HepG2 (cell line): ENCODE data around the gene AHSA1. TPM values are rescaled to one million over a fixed set of nuclear protein-coding genes. Genes with fewer than 3 reads are reported as not detected.

Experiments used
- DPF2 ChIP-seq: sonication (generic); formaldehyde crosslinking; IDR thresholded peaks from 2 replicates; pipeline ENCODE4 v1.4.0; 2020; ENCODE audit warnings: mild to moderate bottlenecking, low read depth, missing genetic modification reagents, borderline replicate concordance
- FOXP1 ChIP-seq, 2 experiments: fragments of 450-650 bp in 1 of 2; IDR thresholded peaks; 2 replicates each; pipeline ENCODE4 v1.6.1; 2017 to 2018; ENCODE audit warnings: antibody characterized with exemption in 1 of 2
- MAFF ChIP-seq: IDR thresholded peaks from 2 replicates; pipeline ENCODE4 v1.6.1; 2011; ENCODE audit warnings: low read depth, low read length, improper control_type of control experiment
- MEIS1 ChIP-seq: sonication (generic); formaldehyde crosslinking; IDR thresholded peaks from 2 replicates; pipeline ENCODE4 v1.9.0; 2021; ENCODE audit warnings: mild to moderate bottlenecking, missing genetic modification reagents, moderate library complexity, borderline replicate concordance
- REXO4 ChIP-seq: sonication (generic); formaldehyde crosslinking; IDR thresholded peaks from 2 replicates; pipeline ENCODE4 v1.8.0; 2022; ENCODE audit warnings: missing genetic modification reagents, mild to moderate bottlenecking, borderline replicate concordance
- SAP130 ChIP-seq: IDR thresholded peaks from 2 replicates; pipeline ENCODE4 v1.6.1; 2016; ENCODE audit warnings: low read depth
- TBX3 ChIP-seq: fragments of 450-650 bp; IDR thresholded peaks from 2 replicates; pipeline ENCODE4 v1.6.1; 2017; ENCODE audit warnings: antibody characterized with exemption, mild to moderate bottlenecking, inconsistent platforms, borderline replicate concordance
- ZNF275 ChIP-seq: sonication (generic); formaldehyde crosslinking; IDR thresholded peaks from 2 replicates; pipeline ENCODE4 v1.8.0; 2022; ENCODE audit warnings: missing genetic modification reagents, mild to moderate bottlenecking, inconsistent platforms, borderline replicate concordance
- ZNF280D ChIP-seq: sonication (generic); formaldehyde crosslinking; IDR thresholded peaks from 2 replicates; pipeline ENCODE4 v1.5.1; 2020; ENCODE audit warnings: mild to moderate bottlenecking, missing genetic modification reagents
- ZNF317 ChIP-seq: sonication (generic); formaldehyde crosslinking; IDR thresholded peaks from 2 replicates; pipeline ENCODE4 v1.5.0; 2020; ENCODE audit warnings: mild to moderate bottlenecking, missing genetic modification reagents
- ZNF512B ChIP-seq: sonication (generic); formaldehyde crosslinking; IDR thresholded peaks from 2 replicates; pipeline ENCODE4 v1.5.1; 2020; ENCODE audit warnings: missing genetic modification reagents, mild to moderate bottlenecking, borderline replicate concordance
- ZNF703 ChIP-seq: sonication (generic); formaldehyde crosslinking; IDR thresholded peaks from 2 replicates; pipeline ENCODE4 v1.5.1; 2020; ENCODE audit warnings: missing genetic modification reagents, mild to moderate bottlenecking, moderate library complexity, borderline replicate concordance
- ZNF724P ChIP-seq: sonication (generic); formaldehyde crosslinking; IDR thresholded peaks from 2 replicates; pipeline ENCODE4 v1.8.0; 2022; ENCODE audit warnings: missing genetic modification reagents, borderline replicate concordance
- ZNF766 ChIP-seq: sonication (generic); formaldehyde crosslinking; IDR thresholded peaks from 2 replicates; pipeline ENCODE4 v1.5.0; 2020; ENCODE audit warnings: missing genetic modification reagents, borderline replicate concordance
- ZSCAN5A ChIP-seq: sonication (generic); formaldehyde crosslinking; IDR thresholded peaks from 2 replicates; pipeline ENCODE4 v1.8.0; 2022; ENCODE audit warnings: mild to moderate bottlenecking, missing genetic modification reagents, borderline replicate concordance
- polyA plus RNA-seq, 8 experiments: library from polyadenylated mRNA; depleted of rRNA in 3 of 8; stranded (reverse) in 7 of 8; unstranded in 1 of 8; fragments of >200 nt; fragmentation: Illumina TruSeq in 4 of 8; extraction: Trizol in 4 of 8; gene quantifications; 2 replicates each; pipeline versions ENCODE4 v1.2.1 to v1.2.3, GENCODE V29; 2011 to 2016; ENCODE audit warnings: low read depth in 4 of 8, missing spikeins in 1 of 8, mixed read lengths in 1 of 8; ENCODE audit not compliant: insufficient read depth in 1 of 8
- total RNA-seq, 5 experiments: library from RNA; depleted of rRNA; stranded (reverse); fragments of >200 nt; fragmentation: Illumina TruSeq; extraction: Trizol; gene quantifications; 2 replicates each; pipeline ENCODE4 v1.2.3, GENCODE V29; 2016; ENCODE audit warnings: low read depth in 1 of 5
- TF ChIP-seq, protein P1 (sequence below): sonication (generic); formaldehyde crosslinking; IDR thresholded peaks from 2 replicates; pipeline ENCODE4 v1.5.0; 2020; ENCODE audit warnings: missing genetic modification reagents
- TF ChIP-seq, protein P2 (sequence below): sonication (generic); formaldehyde crosslinking; IDR thresholded peaks from 2 replicates; pipeline ENCODE4 v1.8.1; 2023; ENCODE audit warnings: missing genetic modification reagents, mild to moderate bottlenecking, borderline replicate concordance

The AHSA1 gene
- total and polyA plus RNA-seq, 2 of the 13 experiments (the other 11 are each of a cell fraction or from before 2014, with no cell fraction given): 113 to 241 TPM

GRCh38 chr14:77508249-77508648 is 50.4 kb downstream of the AHSA1 start (continued):
- TF ChIP-seq TBX3: no peak
- peak; percentile 61; the same call in 1 of the 2 replicates for TF ChIP-seq SAP130 (CRISPR knock-in tag)
- TF ChIP-seq ZNF512B (CRISPR knock-in tag): no peak
- TF ChIP-seq ZNF703 (CRISPR knock-in tag): no peak
- TF ChIP-seq ZNF280D (CRISPR knock-in tag): no peak
- TF ChIP-seq MAFF: 0 out of 2 replicates have a peak, but pooled peaks have one; percentile 14
- no peak for TF ChIP-seq ZNF275 (CRISPR knock-in tag)
- TF ChIP-seq, protein P1, sequence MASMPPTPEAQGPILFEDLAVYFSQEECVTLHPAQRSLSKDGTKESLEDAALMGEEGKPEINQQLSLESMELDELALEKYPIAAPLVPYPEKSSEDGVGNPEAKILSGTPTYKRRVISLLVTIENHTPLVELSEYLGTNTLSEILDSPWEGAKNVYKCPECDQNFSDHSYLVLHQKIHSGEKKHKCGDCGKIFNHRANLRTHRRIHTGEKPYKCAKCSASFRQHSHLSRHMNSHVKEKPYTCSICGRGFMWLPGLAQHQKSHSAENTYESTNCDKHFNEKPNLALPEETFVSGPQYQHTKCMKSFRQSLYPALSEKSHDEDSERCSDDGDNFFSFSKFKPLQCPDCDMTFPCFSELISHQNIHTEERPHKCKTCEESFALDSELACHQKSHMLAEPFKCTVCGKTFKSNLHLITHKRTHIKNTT (CRISPR knock-in tag): no peak
- TF ChIP-seq ZNF724P (CRISPR knock-in tag): no peak
- no peak for TF ChIP-seq MEIS1
- no peak for TF ChIP-seq ZNF317 (CRISPR knock-in tag)
- TF ChIP-seq DPF2 (CRISPR knock-in tag): no peak
- TF ChIP-seq, protein P2, sequence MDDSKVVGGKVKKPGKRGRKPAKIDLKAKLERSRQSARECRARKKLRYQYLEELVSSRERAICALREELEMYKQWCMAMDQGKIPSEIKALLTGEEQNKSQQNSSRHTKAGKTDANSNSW (CRISPR knock-in tag): no peak
- no peak for TF ChIP-seq FOXP1 (IDR thresholded peaks at IDR 0.05)
- peak; percentile 65 for TF ChIP-seq FOXP1 (CRISPR knock-in tag; IDR thresholded peaks at IDR 0.05)
- TF ChIP-seq ZNF766 (CRISPR knock-in tag): no peak
- TF ChIP-seq ZSCAN5A (CRISPR knock-in tag): no peak
- no peak for TF ChIP-seq REXO4
